Neuronal stem cell (in vitro differentiated cells): ENCODE data around the gene NBPF3. TPM values are rescaled to one million over a fixed set of nuclear protein-coding genes. Genes with fewer than 3 reads are reported as not detected.
A peak's percentile ranks its signal among the peaks of the same experiment; 100 is the strongest.

ENCODE experiments used
- DNase-seq: peaks from one replicate; pipeline ENCODE4 v3.0.0-alpha.2; 2013; ENCODE audit warnings: low spot score
- H2AFZ ChIP-seq: one replicate; pipeline ENCODE4 v1.6.1; 2013; ENCODE audit warnings: mild to moderate bottlenecking, low read length, inconsistent platforms
- H2AK5ac ChIP-seq: 2 replicates; pipeline ENCODE4 v1.6.1; 2013; ENCODE audit warnings: low read depth, mild to moderate bottlenecking, inconsistent platforms, low read length, moderate library complexity, mixed read lengths
- H2BK120ac ChIP-seq: 2 replicates; pipeline ENCODE4 v1.6.1; 2013; ENCODE audit warnings: low read depth, mild to moderate bottlenecking, inconsistent platforms, low read length, moderate library complexity, mixed read lengths
- H2BK12ac ChIP-seq: one replicate; pipeline ENCODE4 v1.6.1; 2013; ENCODE audit warnings: low read length, inconsistent platforms
- H2BK15ac ChIP-seq: 2 replicates; pipeline ENCODE4 v1.6.1; 2013; ENCODE audit warnings: mild to moderate bottlenecking, low read length, inconsistent platforms, mixed read lengths
- H2BK5ac ChIP-seq: one replicate; pipeline ENCODE4 v1.6.1; 2013; ENCODE audit warnings: inconsistent platforms, mild to moderate bottlenecking, low read length, moderate library complexity
- H3K14ac ChIP-seq: one replicate; pipeline ENCODE4 v1.6.1; 2013; ENCODE audit warnings: low read length, inconsistent platforms
- H3K18ac ChIP-seq: 2 replicates; pipeline ENCODE4 v1.6.1; 2013; ENCODE audit warnings: low read length, inconsistent platforms
- H3K23ac ChIP-seq: 2 replicates; pipeline ENCODE4 v1.6.1; 2013; ENCODE audit warnings: low read depth, mild to moderate bottlenecking, mixed read lengths, low read length, inconsistent platforms; ENCODE audit not compliant: poor library complexity
- H3K27ac ChIP-seq: replicated peaks from 3 replicates; pipeline ENCODE4 v1.5.1; 2013; ENCODE audit warnings: low read length, inconsistent platforms
- H3K27me3 ChIP-seq, 3 experiments: 2 replicates each; pipeline ENCODE4 v1.6.1; 2013; ENCODE audit warnings: low read length in 3 of 3, mild to moderate bottlenecking in 2 of 3, inconsistent platforms in 1 of 3, low read depth in 1 of 3, mixed read lengths in 1 of 3, moderate library complexity in 1 of 3; ENCODE audit not compliant: control insufficient read depth in 3 of 3, insufficient read depth in 3 of 3
- H3K36me3 ChIP-seq, 2 donors: replicated peaks in 1 of 2; 2 replicates each; pipeline ENCODE4 v1.6.1; 2013; ENCODE audit warnings: low read length in 2 of 2; ENCODE audit not compliant: control insufficient read depth in 2 of 2, insufficient read depth in 2 of 2
- H3K4ac ChIP-seq: 2 replicates; pipeline ENCODE4 v1.6.1; 2013; ENCODE audit warnings: inconsistent platforms, mild to moderate bottlenecking, low read length, moderate library complexity
- H3K4me1 ChIP-seq, 2 donors: 1 replicate in 1 of 2; 2 replicates in 1 of 2; pipeline ENCODE4 v1.6.1; 2013; ENCODE audit warnings: low read length in 2 of 2, low read depth in 1 of 2; ENCODE audit not compliant: control insufficient read depth in 2 of 2, insufficient read depth in 1 of 2
- H3K4me2 ChIP-seq: one replicate; pipeline ENCODE4 v1.6.1; 2013; ENCODE audit warnings: mild to moderate bottlenecking, low read length, inconsistent platforms; ENCODE audit not compliant: insufficient read depth, poor library complexity, severe bottlenecking
- H3K4me3 ChIP-seq, 2 donors: 2 replicates each; pipeline ENCODE4 v1.5.1; 2013; ENCODE audit warnings: low read length in 2 of 2, mild to moderate bottlenecking in 2 of 2, inconsistent platforms in 1 of 2, moderate library complexity in 1 of 2
- H3K79me1 ChIP-seq: one replicate; pipeline ENCODE4 v1.6.1; 2013; ENCODE audit warnings: low read depth, mild to moderate bottlenecking, inconsistent platforms, low read length, moderate library complexity
- H3K9ac ChIP-seq: one replicate; pipeline ENCODE4 v1.6.1; 2013; ENCODE audit warnings: mild to moderate bottlenecking, low read depth, low read length, inconsistent platforms; ENCODE audit not compliant: poor library complexity
- H3K9me3 ChIP-seq, 2 donors: replicated peaks in 1 of 2; 2 replicates each; pipeline versions ENCODE3 to v1.6.1; 2013; ENCODE audit warnings: low read length in 2 of 2, mild to moderate bottlenecking in 2 of 2, inconsistent platforms in 1 of 2, low read depth in 1 of 2, mixed read lengths in 1 of 2, moderate library complexity in 1 of 2; ENCODE audit not compliant: control insufficient read depth in 2 of 2, insufficient read depth in 1 of 2
- H4K8ac ChIP-seq: one replicate; pipeline ENCODE4 v1.6.1; 2013; ENCODE audit warnings: low read depth, mild to moderate bottlenecking, inconsistent platforms, low read length, moderate library complexity
- H4K91ac ChIP-seq: one replicate; pipeline ENCODE4 v1.6.1; 2013; ENCODE audit warnings: low read length, low read depth, mild to moderate bottlenecking, inconsistent platforms; ENCODE audit not compliant: poor library complexity
- WGBS, 2 donors: extraction: QIAGEN DNeasy Blood & Tissue Kit; methylation state at CpG; one replicate each; pipeline ENCODE4 v1.1.7; 2013; ENCODE audit warnings: missing lambda C conversion rate in 2 of 2, mixed read lengths in 1 of 2; ENCODE audit not compliant: insufficient read length in 2 of 2, insufficient replicate concordance in 1 of 2; ENCODE audit errors: extremely low coverage in 2 of 2; 5-methylcytosine and 5-hydroxymethylcytosine counted together
- polyA plus RNA-seq, 2 experiments: library from polyadenylated mRNA; stranded (reverse); fragments of 200-250 nt; gene quantifications; one replicate each; pipeline ENCODE4 v1.2.3, GENCODE V29; 2013

Gene NBPF3
- 2.2 TPM for polyA plus RNA-seq (2013, experiment 1 of 2)
- polyA plus RNA-seq (2013, experiment 2 of 2), result 2.1 TPM

GRCh38 chr1:21439721-21440629, at the start of gene NBPF3:
NBPF3 (plus strand) TSS chr1:21440137; CDS start chr1:21445087, 4,950 bp downstream.
- Histone ChIP-seq H2AK5ac (no peak within 1 kb of the TSS), H2BK12ac (peak within 1 kb of the TSS; percentile 73), H2BK120ac (peak within 1 kb of the TSS; percentile 61), H3K14ac (peak within 1 kb of the TSS; percentile 82), H3K79me1 (peaks cover 2% of the 10 kb centered on the region), H3K27me3 (peaks cover 0 to 19% (median 7%) of the 10 kb centered on the region in 3 experiments), H2BK5ac (peak within 1 kb of the TSS; percentile 39), H3K9ac (peak within 1 kb of the TSS; percentile 84), H3K4me1 (peaks cover 0 to 2% of the 10 kb centered on the region in 2 donors), H3K18ac (peak within 1 kb of the TSS; percentile 96), H3K4me3 (peak within 1 kb of the TSS; percentile 84 to 87), H3K9me3 (no peaks in the 10 kb centered on the region), H3K4ac (no peak within 1 kb of the TSS), H2AFZ (peak within 1 kb of the TSS; percentile 92), H3K23ac (peak within 1 kb of the TSS; percentile 91), H3K27ac (no peak within 1 kb of the TSS), H4K91ac (no peak within 1 kb of the TSS), H4K8ac (peak within 1 kb of the TSS; percentile 17), H3K36me3 (peaks cover 0 to 4% of the 10 kb centered on the region in 2 donors), H2BK15ac (no peak within 1 kb of the TSS), H3K4me2 (peak within 1 kb of the TSS; percentile 80)
- no CpG with 5 or more reads among the region's 87 CpGs for WGBS, 2 donors
- DNase-seq, result peak; percentile 76

GRCh38 chr1:21391497-21391896, 48.4 kb upstream of the NBPF3 start:
- H2BK5ac ChIP-seq, result no peak overlapping the region
- no peak overlapping the region for H2AK5ac ChIP-seq
- H3K4me1 ChIP-seq, result no peaks in the 10 kb centered on the region
- H2BK15ac ChIP-seq, result no peak overlapping the region
- DNase-seq, result no peak
- no peak overlapping the region for H3K4me3 ChIP-seq
- no peak overlapping the region for H3K23ac ChIP-seq
- H3K36me3 ChIP-seq, result no peaks in the 10 kb centered on the region
- H3K14ac ChIP-seq, result no peak overlapping the region
- H2BK120ac ChIP-seq, result no peak overlapping the region
- H3K27ac ChIP-seq, result no peak overlapping the region
- H2BK12ac ChIP-seq, result no peak overlapping the region
- H3K9me3 ChIP-seq, result no peaks in the 10 kb centered on the region
- WGBS, 2 donors, result no CpG with 5 or more reads among the region's 4 CpGs
- no peaks in the 10 kb centered on the region for H3K79me1 ChIP-seq
- H3K18ac ChIP-seq, result no peak overlapping the region
- H4K91ac ChIP-seq, result no peak overlapping the region
- H4K8ac ChIP-seq, result no peak overlapping the region
- no peak overlapping the region for H3K4me2 ChIP-seq
- H2AFZ ChIP-seq, result peak overlapping the region; percentile 36
- no peak overlapping the region for H3K9ac ChIP-seq
- H3K27me3 ChIP-seq, result no peaks in the 10 kb centered on the region
- no peak overlapping the region for H3K4ac ChIP-seq

- Histone ChIP-seq H3K27ac (no peak overlapping the region), H3K4ac (no peak overlapping the region), H2BK12ac (no peak overlapping the region), H3K4me3 (no peak overlapping the region), H3K36me3 (no peaks in the 10 kb centered on the region), H4K8ac (no peak overlapping the region), H3K27me3 (no peaks in the 10 kb centered on the region), H3K79me1 (no peaks in the 10 kb centered on the region), H3K23ac (no peak overlapping the region), H2BK5ac (no peak overlapping the region), H3K9ac (no peak overlapping the region), H4K91ac (no peak overlapping the region), H2AFZ (no peak overlapping the region), H2BK120ac (no peak overlapping the region), H3K9me3 (no peaks in the 10 kb centered on the region), H3K14ac (no peak overlapping the region), H2BK15ac (no peak overlapping the region), H3K18ac (no peak overlapping the region), H2AK5ac (no peak overlapping the region), H3K4me2 (no peak overlapping the region), H3K4me1 (peaks cover 0 to 4% of the 10 kb centered on the region in 2 donors)
- no CpG with 5 or more reads among the region's 15 CpGs for WGBS, 2 donors
- DNase-seq, result no peak
Measured at GRCh38 chr1:21392587-21393263, 47.2 kb upstream of the NBPF3 start.

GRCh38 chr1:21396516-21396915, 43.4 kb upstream of the NBPF3 start:
- no peak overlapping the region for H3K4me2 ChIP-seq
- H3K4me3 ChIP-seq, result no peak overlapping the region
- H2AFZ ChIP-seq, result no peak overlapping the region
- DNase-seq, result no peak
- no peak overlapping the region for H4K91ac ChIP-seq
- H2BK15ac ChIP-seq, result no peak overlapping the region
- H3K9ac ChIP-seq, result no peak overlapping the region
- H3K4ac ChIP-seq, result no peak overlapping the region
- no peak overlapping the region for H2BK120ac ChIP-seq
- H3K14ac ChIP-seq, result no peak overlapping the region
- H3K27ac ChIP-seq, result no peak overlapping the region
- no peaks in the 10 kb centered on the region for H3K79me1 ChIP-seq
- peaks cover 1 to 12% of the 10 kb centered on the region in 2 donors for H3K4me1 ChIP-seq
- no peak overlapping the region for H2BK5ac ChIP-seq
- H3K9me3 ChIP-seq, result no peaks in the 10 kb centered on the region
- no peaks in the 10 kb centered on the region for H3K36me3 ChIP-seq
- WGBS, 2 donors, result no CpG with 5 or more reads among the region's 4 CpGs
- peaks cover 0 to 2% (median 0%) of the 10 kb centered on the region in 3 experiments for H3K27me3 ChIP-seq
- H3K18ac ChIP-seq, result no peak overlapping the region
- H3K23ac ChIP-seq, result no peak overlapping the region
- H4K8ac ChIP-seq, result no peak overlapping the region
- H2AK5ac ChIP-seq, result no peak overlapping the region
- H2BK12ac ChIP-seq, result no peak overlapping the region
